Immature natural killer cell (primary cell): ENCODE measurements around the gene ZBTB6. TPM values are rescaled to one million over a fixed set of nuclear protein-coding genes. Genes with fewer than 3 reads are reported as not detected.

ENCODE experiments used
- polyA plus RNA-seq, 3 donors: library from polyadenylated mRNA; unstranded; fragments of 300-500 nt; fragmentation: Illumina TruSeq; gene quantifications; one replicate each; pipeline ENCODE4 v1.2.3, GENCODE V29; 2021

The ZBTB6 gene
- polyA plus RNA-seq, 3 donors from 2014 or later = 2.3 to 2.6 TPM; not detected in 1

Other genes starting within 250 kb of the ZBTB6 start
- gene OR1L3, start 238.2 kb downstream of the ZBTB6 start, polyA plus RNA-seq = not detected
- not detected for gene OR1L4, start 189.3 kb downstream of the ZBTB6 start, polyA plus RNA-seq
- not detected for gene OR1L6, start 171.0 kb downstream of the ZBTB6 start, polyA plus RNA-seq
- not detected for gene OR5C1, start 124.4 kb downstream of the ZBTB6 start, polyA plus RNA-seq
- gene OR1K1, start 113.2 kb downstream of the ZBTB6 start, polyA plus RNA-seq = not detected
- 10 to 100 TPM; 10.0 to 14.0 (median 13.6) TPM for gene PDCL, start 84.7 kb downstream of the ZBTB6 start, polyA plus RNA-seq
- 10 to 100 TPM; 18.1 to 26.8 (median 23.7) TPM for gene RC3H2, start 8.0 kb downstream of the ZBTB6 start, polyA plus RNA-seq
- gene ZBTB26, start 18.2 kb upstream of the ZBTB6 start, polyA plus RNA-seq = 1 to 10 TPM in 1 of 3 donors, under 1 TPM in 1, not detected in 1; 0.69 to 1.4 TPM
- 10 to 100 TPM; 14.0 to 24.2 (median 14.7) TPM for gene RABGAP1, start 27.7 kb upstream of the ZBTB6 start, polyA plus RNA-seq
- not detected for gene GPR21, start 120.3 kb upstream of the ZBTB6 start, polyA plus RNA-seq